ENCODE results near the gene ZNF181.

DNA sequence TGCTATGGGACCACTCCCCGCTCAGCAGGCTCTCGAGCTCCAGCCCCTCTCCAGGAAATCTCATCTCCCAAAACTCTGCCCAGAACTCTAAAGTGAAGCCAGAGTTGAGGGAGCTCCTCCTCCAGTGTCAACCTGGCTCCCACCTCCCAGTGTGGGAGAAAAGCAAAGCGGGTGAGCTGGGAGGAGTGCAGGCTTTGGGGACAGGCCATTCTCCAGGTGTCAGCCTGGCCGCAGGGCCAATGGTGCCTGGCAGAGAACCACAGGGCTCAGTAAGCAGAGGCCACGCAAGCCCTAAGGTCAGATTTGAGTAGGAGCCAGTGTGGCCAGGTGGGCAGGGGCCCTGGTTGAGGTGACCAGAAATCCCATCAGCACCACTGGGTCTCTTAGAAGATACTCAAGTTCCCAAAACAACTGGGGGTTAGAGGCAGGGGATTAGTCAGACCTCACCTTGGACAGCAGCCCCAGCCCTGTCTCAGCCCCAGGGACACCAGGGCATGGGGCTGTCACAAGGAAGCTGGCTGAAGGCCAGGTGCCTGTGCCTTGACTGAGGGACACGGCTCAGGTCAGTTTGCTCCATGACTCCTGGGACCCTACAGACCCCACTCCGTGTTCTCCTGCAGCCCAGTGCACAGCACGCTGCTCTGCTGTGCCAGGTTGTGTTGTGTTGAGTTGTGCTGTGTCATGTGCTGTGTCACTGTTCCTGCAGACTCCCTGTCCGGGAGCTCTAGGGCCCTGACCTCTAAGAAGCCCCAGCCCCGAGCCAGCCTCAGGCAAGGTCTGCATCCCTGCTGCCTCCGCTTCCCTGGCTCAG, 2.8 kb upstream of the ZNF181 start:
- TF ChIP-seq POLR2A (IDR thresholded peaks at IDR 0.05; ENCODE audit: low read depth, low read length) = no peak
- TF ChIP-seq SPI1 (IDR thresholded peaks at IDR 0.05; ENCODE audit: low read depth, low read length) = no peak
- TF ChIP-seq POLR2AphosphoS5 (IDR thresholded peaks at IDR 0.05; ENCODE audit: low read depth, low read length) = no peak
- no peak for TF ChIP-seq PAX5 (IDR thresholded peaks at IDR 0.05; ENCODE audit: insufficient read depth, low read length, severe bottlenecking)
- TF ChIP-seq TAF1 (IDR thresholded peaks at IDR 0.05; ENCODE audit: low read depth, low read length) = no peak
- no peak for TF ChIP-seq POU2F2 (IDR thresholded peaks at IDR 0.05; ENCODE audit: low read depth, low read length)

Data from GM12891 (cell line).